NOMO-1 (cell line): ENCODE measurements around the gene XYLB.
A peak's percentile ranks its signal among the peaks of the same experiment; 100 is the strongest.
"Not testable (repeated sequence)": the region's sequence is repeated elsewhere in the genome, so short reads cannot be mapped to it uniquely, and the experiment has no call there.

Experiments
- DNase-seq, 2 experiments: peaks; one replicate each; lab custom pipeline; 2025; ENCODE audit not compliant: unreplicated experiment in 2 of 2; lab: John Stamatoyannopoulos, UW

The XYLB gene

DNA sequence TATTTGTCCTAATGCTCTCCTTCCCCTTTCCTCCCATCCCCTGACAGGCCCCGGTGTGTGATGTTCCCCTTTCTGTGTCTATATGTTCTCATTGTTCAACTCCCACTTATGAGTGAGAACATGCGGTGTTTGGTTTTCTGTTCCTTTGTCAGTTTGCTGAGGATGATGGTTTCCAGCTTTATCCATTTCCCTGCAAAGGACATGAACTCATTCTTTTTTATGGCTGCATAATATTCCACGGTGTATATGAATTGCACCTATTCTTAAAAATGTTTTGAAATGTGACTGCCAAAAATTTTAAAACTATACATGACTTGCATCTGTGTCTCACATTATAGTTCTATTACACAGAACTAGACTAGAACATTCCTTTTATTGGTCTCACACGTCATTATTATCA lies 25.9 kb upstream of the XYLB start:
- not testable (repeated sequence) for DNase-seq

DNA sequence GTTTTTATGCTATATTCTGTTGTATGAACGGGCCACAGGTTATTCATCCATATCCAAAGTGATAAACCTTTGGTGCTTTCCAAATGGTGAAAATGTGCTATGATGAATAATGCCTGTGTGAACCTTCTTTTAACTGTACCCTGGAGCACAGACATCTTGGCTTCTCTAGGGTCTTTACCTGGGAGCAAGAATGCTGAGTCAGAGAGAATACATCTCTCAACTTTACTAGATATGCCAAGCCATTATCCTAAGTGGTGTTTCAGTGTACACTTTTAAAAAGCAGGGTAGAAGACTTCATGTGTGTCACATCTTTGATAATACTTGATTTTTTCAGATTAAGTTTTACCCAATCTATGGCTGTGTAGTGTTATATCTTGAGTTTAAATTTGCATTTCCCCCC lies 23.5 kb upstream of the XYLB start:
- no peak for DNase-seq

GRCh38 chr3:38325256-38325655 lies 21.3 kb upstream of the XYLB start:
- DNase-seq, result no peak

GRCh38 chr3:38327335-38328009 lies 19.1 kb upstream of the XYLB start:
- no peak for DNase-seq

- DNase-seq, result no peak
Measured at GRCh38 chr3:38331257-38332022, 15.1 kb upstream of the XYLB start.

DNA sequence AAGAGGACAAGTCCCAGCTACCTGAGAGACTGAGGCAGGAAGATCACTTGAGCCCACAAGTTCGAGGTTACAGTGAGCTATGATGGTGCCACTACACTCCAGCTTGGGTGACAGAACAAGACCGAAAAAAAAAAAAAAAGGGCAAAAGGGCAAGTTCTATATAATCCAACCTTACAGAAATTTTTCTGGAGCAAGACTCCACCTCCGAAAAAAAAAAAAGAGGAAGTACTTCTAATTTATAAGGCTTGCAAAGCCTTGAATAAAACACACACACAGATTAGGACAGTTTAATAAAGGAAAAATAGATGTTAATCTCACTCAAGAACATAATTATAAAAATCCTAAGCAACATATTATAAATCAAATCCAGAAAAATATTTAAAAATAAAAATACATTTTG lies 14.4 kb upstream of the XYLB start:
- peak; percentile 42 to 44 for DNase-seq

DNA sequence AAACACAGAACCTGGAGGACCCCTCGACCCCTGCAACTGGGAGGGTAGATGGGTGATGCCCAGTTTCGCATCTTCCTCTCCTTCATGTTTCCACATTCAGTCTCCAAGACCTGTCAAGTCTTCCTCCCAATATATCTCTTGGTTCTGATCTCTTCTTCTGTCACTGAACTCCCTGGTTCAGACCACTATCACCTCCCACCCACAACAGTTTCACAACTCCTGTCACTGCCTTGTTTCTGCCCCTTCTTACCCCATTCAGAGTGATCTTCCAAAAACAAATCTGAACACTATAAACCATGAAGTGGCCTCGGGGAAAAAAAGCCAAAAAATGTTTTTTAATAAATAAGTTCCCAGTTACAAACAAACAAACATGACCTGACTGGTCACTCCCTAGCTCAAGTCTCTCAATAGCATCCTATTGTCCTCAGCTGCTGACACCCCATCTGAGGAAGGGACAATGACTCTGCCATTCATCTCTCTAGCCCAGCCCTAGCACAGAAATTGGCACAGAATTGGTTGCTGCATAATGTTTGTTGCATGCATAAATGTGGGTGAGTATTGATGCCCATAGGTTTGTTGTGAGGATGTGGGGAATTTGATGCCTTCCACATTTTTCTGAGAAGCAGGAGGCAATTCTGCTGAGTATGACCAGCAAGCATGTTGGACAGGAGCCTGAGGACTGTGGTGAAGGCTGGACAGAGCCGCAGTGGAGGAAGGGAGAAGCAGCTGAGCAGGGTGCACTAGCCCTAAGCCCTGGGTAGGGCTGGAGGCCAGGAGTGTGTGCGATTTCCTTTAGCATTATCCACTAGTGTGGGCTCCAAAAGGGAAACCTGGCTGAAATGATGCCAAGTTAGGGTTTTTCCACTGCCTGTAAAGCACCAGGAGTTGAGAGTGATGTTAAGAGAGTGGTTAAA lies 12.2 kb upstream of the XYLB start:
- no peak for DNase-seq

DNA sequence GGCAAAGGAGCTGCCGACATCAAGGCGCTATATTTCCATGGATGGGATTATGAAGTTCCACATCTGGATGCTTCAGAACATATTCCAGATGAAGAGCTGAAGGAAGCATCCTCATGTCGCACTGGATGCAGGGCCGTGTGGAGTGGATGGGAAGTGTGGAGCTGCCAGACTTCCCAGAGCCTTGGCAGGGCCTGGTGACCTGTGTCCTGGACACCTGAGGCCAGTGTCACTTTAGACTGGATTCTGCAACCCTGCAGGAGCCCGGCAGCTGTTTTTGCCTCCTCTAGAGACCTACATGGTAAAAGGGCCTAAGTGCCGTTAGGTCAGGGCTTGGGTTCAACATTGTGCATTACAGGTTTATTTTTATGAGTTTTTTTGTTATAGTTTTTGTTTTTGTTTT lies 11.3 kb upstream of the XYLB start:
- no peak for DNase-seq

DNA sequence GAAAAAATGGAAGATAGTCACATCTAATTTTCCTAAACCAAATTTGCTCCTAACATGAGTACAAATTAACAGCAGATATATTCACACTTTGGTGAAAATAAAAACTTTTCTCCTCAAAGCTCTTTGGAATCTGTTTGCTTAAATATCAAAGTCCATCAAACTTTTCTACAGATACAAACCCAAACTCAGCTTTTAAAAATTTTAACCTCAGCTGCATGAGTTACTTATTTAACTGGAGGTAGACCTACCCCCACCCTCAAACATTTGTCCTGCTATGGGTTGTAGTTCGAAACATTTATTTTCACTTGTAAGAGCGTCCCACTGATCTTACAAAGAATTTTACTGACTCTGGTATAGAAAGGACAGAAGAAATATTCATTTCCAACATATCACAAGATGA lies 8.9 kb upstream of the XYLB start:
- DNase-seq, result no peak

DNA sequence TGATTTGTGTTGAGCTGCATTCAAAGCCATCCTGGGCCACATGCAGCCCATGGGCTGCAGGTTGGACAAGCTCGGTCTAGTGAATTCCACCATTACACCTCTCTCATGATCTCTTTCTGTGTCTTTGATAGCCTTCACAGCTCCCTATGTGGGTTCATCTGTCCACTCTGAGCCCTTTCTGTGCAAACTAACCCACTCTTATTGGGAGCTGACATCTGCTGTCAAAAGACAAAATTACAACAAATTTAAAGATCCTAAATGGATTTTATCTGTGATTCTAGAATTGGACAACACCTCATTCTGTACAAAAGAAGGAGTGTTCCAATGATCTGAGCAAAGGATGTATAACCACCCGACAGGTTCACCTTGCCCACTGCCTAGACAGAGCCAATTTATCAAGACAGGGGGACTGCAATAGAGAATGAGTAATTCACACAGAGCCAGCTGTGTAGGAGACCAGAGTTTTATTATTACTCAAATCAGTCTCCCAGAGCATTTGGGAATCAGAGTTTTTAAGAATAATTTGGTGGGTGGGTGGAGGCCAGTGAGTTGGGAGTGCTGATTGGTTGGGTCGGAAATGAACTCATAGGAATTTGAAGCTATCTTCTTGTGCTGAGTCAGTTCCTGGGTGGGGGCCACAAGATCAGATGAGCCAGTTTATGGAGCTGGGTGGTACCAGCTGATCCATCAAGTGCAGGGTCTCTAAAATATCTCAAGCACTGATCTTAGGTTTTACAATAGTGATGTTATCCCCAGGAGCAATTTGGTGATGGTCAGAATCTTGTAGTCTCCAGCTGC lies 2.6 kb upstream of the XYLB start:
- no peak for DNase-seq

DNA sequence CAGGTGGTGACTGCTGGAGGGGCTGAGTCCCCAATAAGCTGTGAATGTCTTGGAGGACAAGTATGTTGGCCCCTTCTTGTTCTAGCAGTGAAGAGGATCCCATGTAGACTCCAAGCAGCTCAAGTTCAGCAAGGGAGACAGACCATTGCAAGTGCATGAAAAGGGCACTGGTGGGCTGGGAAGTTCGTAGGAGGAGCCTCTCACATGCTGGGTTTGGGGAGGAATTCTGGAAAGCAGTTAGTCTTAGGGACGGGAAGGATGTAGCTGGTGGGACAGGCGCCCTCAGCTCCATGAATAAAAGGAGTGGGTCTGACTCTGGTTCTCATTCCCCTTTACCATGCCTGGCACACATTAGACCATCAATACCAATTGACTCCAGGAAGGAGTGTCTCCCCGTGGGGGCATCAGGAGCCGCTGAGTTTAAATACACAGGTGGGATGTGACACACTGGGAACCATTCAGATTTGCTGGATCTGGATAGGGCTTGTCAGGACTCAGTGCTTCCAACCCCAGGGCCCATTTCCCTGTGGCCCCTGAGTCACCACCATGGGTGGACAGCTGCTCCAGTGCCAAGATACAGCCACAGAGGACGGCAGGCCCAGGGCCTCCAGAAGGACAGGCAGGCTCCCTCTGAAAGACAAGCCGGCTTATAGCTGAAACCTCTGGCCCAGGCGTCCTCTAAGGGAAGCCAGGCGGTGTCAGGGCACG lies 552 bp upstream of the XYLB start:
- no peak for DNase-seq

GRCh38 chr3:38347421-38348200 lies 1.0 kb downstream of the XYLB start:
- no peak for DNase-seq

DNA sequence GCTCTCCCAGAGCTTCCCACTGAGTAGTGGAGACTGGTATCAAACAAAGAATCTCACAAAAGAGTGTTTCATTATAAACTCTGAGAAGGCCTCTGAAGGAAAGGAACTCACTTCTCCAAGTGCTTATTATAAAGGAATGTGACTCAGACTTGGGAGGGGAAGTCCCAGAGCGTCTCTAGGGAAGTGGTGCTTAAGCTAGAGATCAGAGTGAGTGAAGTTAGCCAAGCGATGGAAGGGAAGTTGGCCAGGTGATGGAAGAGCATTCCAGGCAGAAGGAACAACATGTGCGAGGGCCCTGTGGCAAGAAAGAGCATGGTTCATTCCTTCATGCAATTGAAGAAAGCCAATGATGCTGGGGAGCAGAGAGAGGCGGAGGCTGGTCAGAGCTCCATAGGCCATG lies 2.3 kb downstream of the XYLB start:
- DNase-seq, result peak in 1 of 2 experiments; percentile 17

DNA sequence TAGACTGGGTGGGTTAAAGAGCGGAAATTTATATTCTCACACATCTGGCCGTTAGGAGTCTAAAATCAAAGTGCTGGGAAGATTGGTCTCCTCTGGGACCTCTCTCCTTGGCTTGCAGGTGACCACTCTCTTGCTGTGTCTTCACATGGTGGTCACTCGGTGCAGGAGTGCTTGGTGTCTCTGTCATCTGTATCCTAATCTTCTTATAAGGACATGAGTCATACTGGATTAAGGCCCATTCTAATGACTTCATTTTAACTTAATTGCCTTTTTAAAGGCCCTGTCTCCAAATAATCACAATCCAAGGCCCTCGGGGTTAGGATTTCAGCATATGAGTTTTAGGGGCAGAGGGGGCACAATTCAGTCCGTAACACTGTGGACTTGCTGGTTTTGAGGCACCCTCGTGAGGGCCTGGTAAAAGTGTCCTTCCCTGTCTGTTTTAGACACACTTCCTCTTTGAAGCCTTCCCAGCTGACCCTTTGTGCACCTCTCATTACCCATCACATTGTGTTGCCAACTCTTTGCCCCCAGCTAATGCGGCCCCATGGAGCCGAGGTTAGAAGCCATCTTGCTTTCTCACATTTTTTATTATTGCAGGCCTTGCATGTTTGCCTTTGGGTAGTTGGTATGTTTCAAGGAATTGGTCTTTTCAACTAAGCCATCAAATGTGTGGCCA lies 3.2 kb downstream of the XYLB start:
- DNase-seq, result no peak

DNA sequence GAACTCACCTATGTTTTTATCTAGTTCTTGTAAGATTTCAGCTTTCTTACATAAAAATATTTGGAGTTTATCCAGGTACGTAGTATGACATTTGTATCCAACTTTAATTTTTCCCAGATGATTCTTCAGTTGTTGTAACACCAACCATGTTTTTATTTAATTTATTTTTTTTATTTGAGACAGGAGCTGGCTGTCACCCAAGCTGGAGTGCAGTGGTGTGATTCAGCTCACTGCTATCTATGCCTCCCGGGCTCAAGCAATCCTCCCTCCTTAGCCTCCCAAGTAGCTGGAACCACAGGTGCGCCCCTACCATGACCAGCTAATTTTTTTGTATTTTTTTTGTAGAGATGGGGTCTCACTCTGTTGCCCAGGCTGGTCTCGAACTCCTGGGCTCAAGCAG lies 6.6 kb downstream of the XYLB start:
- no peak for DNase-seq

- DNase-seq, result no peak
Measured at GRCh38 chr3:38354588-38355330, 8.2 kb downstream of the XYLB start.

- DNase-seq, result no peak
Measured at GRCh38 chr3:38359038-38359437, 12.5 kb downstream of the XYLB start.

DNA sequence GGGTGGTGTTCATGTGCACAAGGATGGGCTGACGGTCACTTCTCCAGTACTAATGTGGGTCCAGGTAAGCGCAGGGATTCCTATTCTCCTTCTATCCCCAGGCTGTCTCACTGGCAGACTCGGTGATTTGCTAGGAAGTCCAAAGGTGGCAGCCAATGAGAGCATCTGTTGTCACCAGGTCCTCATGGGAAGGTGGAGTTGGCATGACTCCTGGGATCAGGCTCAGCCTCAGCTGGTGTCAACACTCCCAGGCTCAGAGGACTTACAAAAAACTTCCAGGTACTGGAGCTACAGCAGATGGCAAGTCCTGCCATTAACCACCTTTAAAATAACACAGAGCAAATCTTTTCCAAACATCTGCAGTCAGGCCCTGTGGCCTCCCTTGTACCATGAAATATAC lies 13.8 kb downstream of the XYLB start:
- no peak for DNase-seq
